ENCODE measurements around the gene ILK. TPM values are rescaled to one million over a fixed set of nuclear protein-coding genes. Genes with fewer than 3 reads are reported as not detected.

The ILK gene
- total RNA-seq, 1 experiment from 2014 or later = 73.5 TPM

GRCh38 chr11:6619004-6619745, 15.6 kb downstream of the ILK start, which contains the start of gene TPP1 (continued):
- TF ChIP-seq REST (IDR thresholded peaks at IDR 0.05; ENCODE audit: low read depth) (no peak), EZH2phosphoT487 (IDR thresholded peaks at IDR 0.05; ENCODE audit: borderline replicate concordance) (no peak)

GRCh38 chr11:6620636-6621035, 17.1 kb downstream of the ILK start:
- POLR2A ChIA-PET = no interaction called here

More at GRCh38 chr11:6620636-6621035, 17.1 kb downstream of the ILK start:
- no peaks in the 10 kb centered on the region for H3K9me2 ChIP-seq (ENCODE audit: insufficient read depth)
- H2AFZ ChIP-seq (ENCODE audit: low read depth, low read length, poor library complexity, severe bottlenecking) = no peak overlapping the region
- no peak overlapping the region for H3K9ac ChIP-seq (ENCODE audit: low read length)
- no peak for DNase-seq (ENCODE audit: low read depth, low spot score)
- no peaks in the 10 kb centered on the region for H4K20me1 ChIP-seq (ENCODE audit: insufficient read depth)
- BruUV-seq (replicated peaks) = no TSS peak
- no peaks in the 10 kb centered on the region for H3K27me3 ChIP-seq (ENCODE audit: insufficient read depth, low read length)
- no peak overlapping the region for H3K27ac ChIP-seq (ENCODE audit: low read depth, low read length)
- H3K9me3 ChIP-seq (ENCODE audit: control insufficient read depth in 1 of 2, insufficient read depth in 1 of 2, low read depth in 1 of 2, low read length in 2 of 2) = no peaks in the 10 kb centered on the region
- ChIA-PET RAD21 (ENCODE audit: low non-redundant PET in 1 of 2, low total read pairs in 2 of 2, uncharacterized antibody in 2 of 2, unreplicated experiment in 2 of 2) (no interaction called here), CTCF (no interaction called here)
- peaks cover 11% of the 10 kb centered on the region; the same call in 1 of the 2 replicates for H3K79me2 ChIP-seq (ENCODE audit: insufficient read depth, low read length)
- no peaks in the 10 kb centered on the region for H3K36me3 ChIP-seq (ENCODE audit: control insufficient read depth in 1 of 2, insufficient read depth in 2 of 2, low read length in 2 of 2)
- TF ChIP-seq SRF (IDR thresholded peaks at IDR 0.05; ENCODE audit: low read depth) (no peak), TCF7L2 (IDR thresholded peaks at IDR 0.05; ENCODE audit: borderline replicate concordance, extremely low read depth, insufficient read depth, insufficient read length) (no peak), ZFX (IDR thresholded peaks at IDR 0.05) (no peak), EZH2phosphoT487 (IDR thresholded peaks at IDR 0.05; ENCODE audit: borderline replicate concordance) (no peak), YY1 (IDR thresholded peaks at IDR 0.05; ENCODE audit: extremely low read depth, insufficient replicate concordance, low read depth, low read length) (no peak), CEBPB (IDR thresholded peaks at IDR 0.05; ENCODE audit: low read depth) (no peak), CBX3 (IDR thresholded peaks at IDR 0.05; ENCODE audit: low read depth) (no peak), RAD21 (IDR thresholded peaks at IDR 0.05; ENCODE audit: low read depth) (no peak), EZH2 (IDR thresholded peaks at IDR 0.05) (no peak), ELF1 (IDR thresholded peaks at IDR 0.05; ENCODE audit: borderline replicate concordance, low read depth) (no peak), ZBTB33 (IDR thresholded peaks at IDR 0.05; ENCODE audit: extremely low read depth, insufficient replicate concordance, low read length) (no peak)
- no peak overlapping the region for H3K4me2 ChIP-seq (ENCODE audit: low read length)
- intact Hi-C loops (cut with micrococcal nuclease) = no loop called here
- no peak for ATAC-seq
- H3K4me3 ChIP-seq (replicated peaks in 1 of 2; ENCODE audit: low read depth in 1 of 2, low read length in 2 of 2) = no peak overlapping the region
- H3K4me1 ChIP-seq (ENCODE audit: control insufficient read depth in 1 of 2, insufficient read depth in 2 of 2, low read length in 2 of 2) = peaks cover 5 to 15% of the 10 kb centered on the region in 2 experiments; a peak in 3 of 4 replicates

All from HCT116 (cell line).